ENCODE data around the gene CRABP2. TPM values are rescaled to one million over a fixed set of nuclear protein-coding genes. Genes with fewer than 3 reads are reported as not detected.
A peak's percentile ranks its signal among the peaks of the same experiment; 100 is the strongest.

Gene CRABP2
- total and polyA plus RNA-seq, 10 of the 15 experiments (the other 5 are each of a cell fraction or from before 2014, with no cell fraction given): 0.21 to 1.3 (median 0.41) TPM

DNA sequence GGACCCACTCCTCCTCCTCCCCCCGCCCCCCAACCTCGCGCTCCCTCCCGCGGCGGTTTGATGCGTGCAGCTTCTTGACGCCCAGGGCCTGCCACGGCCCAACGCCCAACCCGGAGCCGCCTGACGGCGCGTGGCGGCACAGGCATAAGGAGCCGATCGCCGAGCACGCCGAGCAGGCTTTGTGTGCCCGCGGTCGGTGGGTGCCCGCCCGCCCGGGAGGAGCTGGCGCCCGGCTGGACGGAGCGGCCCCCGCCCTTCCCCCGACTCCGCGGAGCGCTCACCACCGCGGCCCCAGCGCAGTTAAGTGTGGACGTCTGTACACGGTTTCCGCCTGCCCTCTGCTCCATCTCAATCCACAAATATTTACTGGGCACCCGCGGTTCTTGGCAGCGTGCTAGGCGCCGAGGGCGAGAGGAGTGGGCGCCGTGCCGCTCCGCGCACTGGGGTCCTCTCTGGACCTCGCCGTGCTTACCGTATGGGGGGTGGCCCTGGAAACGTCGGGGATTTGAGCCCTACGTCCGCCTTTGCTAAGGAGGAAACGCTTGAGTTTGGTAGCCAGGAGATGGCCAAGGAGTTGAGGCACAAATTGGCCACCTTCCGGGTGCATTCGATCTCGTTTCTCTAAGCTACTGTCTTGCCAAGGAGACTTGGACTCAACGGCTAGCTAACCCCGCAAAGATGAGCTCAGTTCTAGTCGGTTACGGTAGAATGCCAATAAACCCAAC is 46.5 kb upstream of the CRABP2 start (continued):
- TF ChIP-seq, protein P1, sequence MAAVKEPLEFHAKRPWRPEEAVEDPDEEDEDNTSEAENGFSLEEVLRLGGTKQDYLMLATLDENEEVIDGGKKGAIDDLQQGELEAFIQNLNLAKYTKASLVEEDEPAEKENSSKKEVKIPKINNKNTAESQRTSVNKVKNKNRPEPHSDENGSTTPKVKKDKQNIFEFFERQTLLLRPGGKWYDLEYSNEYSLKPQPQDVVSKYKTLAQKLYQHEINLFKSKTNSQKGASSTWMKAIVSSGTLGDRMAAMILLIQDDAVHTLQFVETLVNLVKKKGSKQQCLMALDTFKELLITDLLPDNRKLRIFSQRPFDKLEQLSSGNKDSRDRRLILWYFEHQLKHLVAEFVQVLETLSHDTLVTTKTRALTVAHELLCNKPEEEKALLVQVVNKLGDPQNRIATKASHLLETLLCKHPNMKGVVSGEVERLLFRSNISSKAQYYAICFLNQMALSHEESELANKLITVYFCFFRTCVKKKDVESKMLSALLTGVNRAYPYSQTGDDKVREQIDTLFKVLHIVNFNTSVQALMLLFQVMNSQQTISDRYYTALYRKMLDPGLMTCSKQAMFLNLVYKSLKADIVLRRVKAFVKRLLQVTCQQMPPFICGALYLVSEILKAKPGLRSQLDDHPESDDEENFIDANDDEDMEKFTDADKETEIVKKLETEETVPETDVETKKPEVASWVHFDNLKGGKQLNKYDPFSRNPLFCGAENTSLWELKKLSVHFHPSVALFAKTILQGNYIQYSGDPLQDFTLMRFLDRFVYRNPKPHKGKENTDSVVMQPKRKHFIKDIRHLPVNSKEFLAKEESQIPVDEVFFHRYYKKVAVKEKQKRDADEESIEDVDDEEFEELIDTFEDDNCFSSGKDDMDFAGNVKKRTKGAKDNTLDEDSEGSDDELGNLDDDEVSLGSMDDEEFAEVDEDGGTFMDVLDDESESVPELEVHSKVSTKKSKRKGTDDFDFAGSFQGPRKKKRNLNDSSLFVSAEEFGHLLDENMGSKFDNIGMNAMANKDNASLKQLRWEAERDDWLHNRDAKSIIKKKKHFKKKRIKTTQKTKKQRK (IDR thresholded peaks at IDR 0.05; ENCODE audit: low read depth, low read length): peak; percentile 29; the same call in 1 of the 2 replicates
- TF ChIP-seq SRF (IDR thresholded peaks at IDR 0.05; ENCODE audit: low read depth in 2 of 2, low read length in 2 of 2) (peak; percentile 90 to 98), KLF5 (IDR thresholded peaks at IDR 0.05; ENCODE audit: partially characterized antibody) (peak; percentile 38), ATF3 (IDR thresholded peaks at IDR 0.05; ENCODE audit: borderline replicate concordance, extremely low read depth, low read depth, low read length) (no peak), NR2C2 (IDR thresholded peaks at IDR 0.05; ENCODE audit: borderline replicate concordance, control insufficient read depth, insufficient read length, low read depth) (peak; percentile 75), IKZF1 (conservative IDR thresholded peaks at IDR 0.05) (peak; percentile 82), BCL3 (IDR thresholded peaks at IDR 0.05; ENCODE audit: borderline replicate concordance, insufficient read depth, low read depth, low read length, poor library complexity, severe bottlenecking) (no peak), HDAC6 (IDR thresholded peaks at IDR 0.05; ENCODE audit: unreplicated experiment) (no peak), IRF5 (IDR thresholded peaks at IDR 0.05; ENCODE audit: borderline replicate concordance) (no peak), RFX5 (IDR thresholded peaks at IDR 0.05; ENCODE audit: low read depth, low read length) (no peak), MEF2A (IDR thresholded peaks at IDR 0.05; ENCODE audit: insufficient read depth, low read depth, low read length) (no peak), TCF12 (IDR thresholded peaks at IDR 0.05; ENCODE audit: low read depth, low read length) (no peak), RB1 (IDR thresholded peaks at IDR 0.05; ENCODE audit: borderline replicate concordance) (peak; percentile 52; the same call in 1 of the 2 replicates), RUNX3 (IDR thresholded peaks at IDR 0.05; ENCODE audit: low read length) (no peak), POLR2AphosphoS5 (IDR thresholded peaks at IDR 0.05; ENCODE audit: low read length) (no peak), SMC3 (IDR thresholded peaks at IDR 0.05; ENCODE audit: borderline replicate concordance, low read length) (no peak), MTA2 (IDR thresholded peaks at IDR 0.05; ENCODE audit: low read depth) (no peak), ASH2L (IDR thresholded peaks at IDR 0.05; ENCODE audit: borderline replicate concordance, low read depth) (0 out of 2 replicates have a peak, but pooled peaks have one; percentile 27), ZBED1 (IDR thresholded peaks at IDR 0.05; ENCODE audit: borderline replicate concordance) (no peak; the same call in 1 of the 2 replicates), ZNF207 (IDR thresholded peaks at IDR 0.05; ENCODE audit: borderline replicate concordance) (peak; percentile 67; the same call in 1 of the 2 replicates), RAD21 (IDR thresholded peaks at IDR 0.05; ENCODE audit: insufficient read depth, low read depth, low read length) (no peak), POLR2A (IDR thresholded peaks at IDR 0.05; ENCODE audit: low read depth, low read length) (peak; percentile 84)
- TF ChIP-seq, protein P2, sequence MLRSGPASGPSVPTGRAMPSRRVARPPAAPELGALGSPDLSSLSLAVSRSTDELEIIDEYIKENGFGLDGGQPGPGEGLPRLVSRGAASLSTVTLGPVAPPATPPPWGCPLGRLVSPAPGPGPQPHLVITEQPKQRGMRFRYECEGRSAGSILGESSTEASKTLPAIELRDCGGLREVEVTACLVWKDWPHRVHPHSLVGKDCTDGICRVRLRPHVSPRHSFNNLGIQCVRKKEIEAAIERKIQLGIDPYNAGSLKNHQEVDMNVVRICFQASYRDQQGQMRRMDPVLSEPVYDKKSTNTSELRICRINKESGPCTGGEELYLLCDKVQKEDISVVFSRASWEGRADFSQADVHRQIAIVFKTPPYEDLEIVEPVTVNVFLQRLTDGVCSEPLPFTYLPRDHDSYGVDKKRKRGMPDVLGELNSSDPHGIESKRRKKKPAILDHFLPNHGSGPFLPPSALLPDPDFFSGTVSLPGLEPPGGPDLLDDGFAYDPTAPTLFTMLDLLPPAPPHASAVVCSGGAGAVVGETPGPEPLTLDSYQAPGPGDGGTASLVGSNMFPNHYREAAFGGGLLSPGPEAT (IDR thresholded peaks at IDR 0.05; ENCODE audit: low read depth): peak; percentile 87

Measured in GM12878 (cell line).